ENCODE measurements around the gene ESPL1.

ESPL1 gene

DNA sequence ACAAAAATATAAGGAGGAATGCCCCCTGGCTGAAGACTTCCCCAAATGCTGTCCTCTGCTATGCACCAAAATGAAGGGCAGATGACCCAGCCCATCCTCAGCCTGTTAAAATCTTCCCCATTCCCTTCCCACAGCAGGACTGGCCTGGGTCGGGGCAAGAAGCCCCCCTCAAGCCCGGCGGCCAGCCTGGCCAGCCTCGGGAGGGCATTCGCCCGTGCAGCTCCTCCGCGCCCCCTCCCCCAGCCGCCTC is 36.5 kb upstream of the ESPL1 start:
- FAIRE-seq, result no peak
- no peak for DNase-seq (ENCODE audit: low spot score)

DNA sequence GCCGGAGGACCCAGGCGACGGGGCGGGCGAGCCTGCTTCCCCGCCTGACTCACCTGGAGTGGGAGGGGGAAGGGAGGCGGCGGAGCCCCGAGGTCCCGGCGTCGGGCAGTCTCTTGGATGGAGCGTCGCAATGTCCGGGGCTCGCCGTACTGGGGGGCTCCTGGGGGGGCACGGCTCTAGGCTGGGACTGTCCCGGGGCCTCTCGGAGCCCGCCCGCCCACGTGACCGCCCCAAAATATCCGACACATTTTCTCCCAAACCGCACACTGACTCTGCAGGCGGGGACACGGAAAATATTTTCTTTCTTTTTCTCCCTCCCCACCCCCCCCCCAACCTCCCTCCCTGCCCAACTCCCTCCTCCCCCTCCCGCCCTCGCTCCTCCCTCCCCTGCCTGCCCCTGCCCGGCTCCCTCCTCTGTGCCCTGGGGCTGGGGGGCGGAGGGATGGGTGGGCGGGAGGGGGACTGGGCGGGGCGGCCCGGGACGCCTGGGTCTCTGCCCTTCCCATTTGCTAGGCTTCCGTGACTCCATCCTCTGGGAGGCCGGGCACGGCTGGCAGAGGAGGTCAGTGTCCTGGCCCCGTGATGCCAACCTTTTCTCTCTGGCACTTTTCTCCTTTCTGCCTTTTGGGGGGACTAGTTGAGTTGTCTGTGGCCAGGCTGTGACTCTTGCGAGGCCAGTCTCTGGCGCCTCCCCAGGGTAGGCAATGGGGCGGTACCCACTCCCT is 36.0 kb upstream of the ESPL1 start, which contains the start of gene RARG:
RARG (minus strand) TSS at position 289 of the 725 bp plus-strand sequence. CDS start 4,664 bp downstream, outside the sequence.
- FAIRE-seq, result no peak

GRCh38 chr12:53232646-53233461 is 35.2 kb upstream of the ESPL1 start:
- DNase-seq (ENCODE audit: low spot score) (no peak), FAIRE-seq (no peak)

More for the DNA sequence above, 36.0 kb upstream of the ESPL1 start, which contains the start of gene RARG:
- peak; percentile 24 for DNase-seq (ENCODE audit: low spot score)

- DNase-seq (ENCODE audit: low spot score) (no peak), FAIRE-seq (no peak)
Observed at GRCh38 chr12:53233671-53234121, 34.4 kb upstream of the ESPL1 start.

DNA sequence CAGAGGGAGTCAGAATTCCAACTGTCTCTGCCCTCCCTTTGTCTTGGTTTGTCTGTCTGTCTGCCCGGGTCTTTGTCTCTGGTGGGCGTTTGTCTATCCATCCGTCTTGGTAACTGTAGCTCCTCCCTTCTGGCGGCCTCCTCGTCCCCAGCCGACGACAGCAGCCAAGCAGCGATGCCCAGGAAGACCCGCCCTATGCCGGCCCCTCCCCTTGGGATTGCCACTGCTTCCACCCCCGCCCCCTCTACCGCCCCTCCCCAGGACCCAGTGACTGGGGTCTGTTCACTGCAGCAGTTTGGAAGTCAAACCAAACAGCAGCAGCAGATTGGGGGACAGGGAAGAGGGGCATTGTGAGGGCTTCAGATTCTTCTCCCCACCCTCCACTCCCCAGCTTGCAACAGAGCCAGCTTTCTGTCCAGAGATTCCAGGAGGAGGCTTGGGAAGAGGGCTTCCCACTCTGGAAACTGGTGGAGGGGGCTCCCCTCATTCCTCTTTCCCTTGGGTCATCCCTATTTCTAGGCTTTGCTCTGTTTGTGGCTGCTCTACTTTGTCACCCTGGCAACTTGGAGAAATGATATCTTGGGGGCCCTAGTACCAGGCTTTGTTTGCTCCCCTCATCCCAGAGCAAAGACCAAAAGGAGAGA is 33.7 kb upstream of the ESPL1 start:
- FAIRE-seq, result no peak
- DNase-seq (ENCODE audit: low spot score), result no peak

GRCh38 chr12:53235164-53235563 is 32.9 kb upstream of the ESPL1 start:
- DNase-seq (ENCODE audit: low spot score) (no peak), FAIRE-seq (no peak)

- FAIRE-seq (no peak), DNase-seq (ENCODE audit: low spot score) (no peak)
Observed at GRCh38 chr12:53235742-53236442, 32.2 kb upstream of the ESPL1 start.

DNA sequence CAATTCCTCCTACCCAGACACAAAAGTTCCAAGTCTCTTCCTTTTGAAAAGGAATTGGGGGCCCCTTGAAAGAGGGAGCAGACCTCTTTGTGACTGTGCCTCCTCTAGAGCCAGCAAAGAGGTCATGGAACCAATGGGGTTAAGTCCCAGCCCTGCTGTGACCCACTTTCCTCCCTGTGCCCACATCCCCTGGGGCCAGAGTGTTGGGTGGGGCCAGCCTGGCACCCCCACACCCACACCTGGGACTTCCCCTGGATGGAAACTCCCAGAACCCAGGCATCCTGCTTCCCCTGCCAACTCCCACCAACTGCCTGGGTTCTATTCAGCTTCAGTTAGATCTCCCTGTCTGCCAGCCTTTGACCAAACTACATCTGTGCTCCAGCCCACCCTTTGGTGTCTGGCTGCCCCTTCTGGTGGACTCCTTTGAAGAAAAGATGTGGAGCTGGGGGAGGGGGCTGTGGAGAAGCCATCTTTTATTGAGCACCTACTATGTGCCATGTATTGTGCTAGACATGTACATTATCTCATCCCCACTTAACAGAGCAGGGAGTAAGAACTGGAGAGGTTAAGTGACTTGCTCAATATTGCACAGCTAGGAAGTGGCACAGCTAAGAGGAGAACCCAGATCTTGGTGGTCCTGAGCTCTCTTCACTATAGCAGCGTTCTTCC is 31.5 kb upstream of the ESPL1 start:
- FAIRE-seq (no peak), DNase-seq (ENCODE audit: low spot score) (no peak)

- no peak for FAIRE-seq
Observed at GRCh38 chr12:53239643-53240258, 28.3 kb upstream of the ESPL1 start.

GRCh38 chr12:53241623-53242412 is 26.3 kb upstream of the ESPL1 start:
- FAIRE-seq, result no peak
- no peak for DNase-seq (ENCODE audit: low spot score)

More at GRCh38 chr12:53239643-53240258, 28.3 kb upstream of the ESPL1 start:
- DNase-seq (ENCODE audit: low spot score), result no peak

DNA sequence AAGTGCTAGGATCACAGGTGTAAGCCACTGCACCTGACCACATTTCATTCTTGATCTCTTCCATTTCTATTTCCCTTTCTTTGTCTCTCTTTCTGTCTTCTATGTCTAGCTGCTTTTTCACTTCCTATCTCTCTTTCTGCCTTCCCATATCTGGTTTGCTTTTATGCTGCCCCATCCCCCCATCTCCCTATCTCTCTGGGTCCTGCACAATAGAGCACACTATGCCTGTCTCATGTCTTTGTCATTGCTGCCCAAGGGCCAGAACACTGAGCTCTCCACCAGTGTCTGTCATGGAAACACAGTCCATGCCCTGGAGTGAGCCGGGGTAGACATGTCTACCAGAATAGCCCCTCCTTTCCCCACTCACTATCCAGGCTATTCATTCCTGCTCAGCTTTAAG is 23.8 kb upstream of the ESPL1 start:
- no peak for FAIRE-seq
- no peak for DNase-seq (ENCODE audit: low spot score)

DNA sequence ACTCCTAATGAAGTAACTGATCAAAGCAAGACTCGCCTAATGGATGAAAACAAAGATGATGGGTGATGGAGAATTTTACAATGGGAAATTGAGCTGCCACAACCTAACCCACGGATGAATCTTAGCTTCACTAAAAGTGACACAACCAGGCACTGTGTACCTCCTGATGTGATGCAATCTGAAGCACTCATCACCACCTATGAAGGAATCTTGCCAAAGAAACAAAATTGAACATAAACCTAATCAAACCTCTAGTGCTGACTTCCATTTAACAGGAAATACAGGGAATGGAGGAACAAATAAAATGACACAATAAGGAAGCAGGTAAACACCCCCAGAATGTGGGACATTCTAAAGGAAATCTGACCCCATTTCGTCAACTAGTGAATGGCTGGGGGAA is 22.8 kb upstream of the ESPL1 start:
- FAIRE-seq (no peak), DNase-seq (ENCODE audit: low spot score) (no peak)

DNA sequence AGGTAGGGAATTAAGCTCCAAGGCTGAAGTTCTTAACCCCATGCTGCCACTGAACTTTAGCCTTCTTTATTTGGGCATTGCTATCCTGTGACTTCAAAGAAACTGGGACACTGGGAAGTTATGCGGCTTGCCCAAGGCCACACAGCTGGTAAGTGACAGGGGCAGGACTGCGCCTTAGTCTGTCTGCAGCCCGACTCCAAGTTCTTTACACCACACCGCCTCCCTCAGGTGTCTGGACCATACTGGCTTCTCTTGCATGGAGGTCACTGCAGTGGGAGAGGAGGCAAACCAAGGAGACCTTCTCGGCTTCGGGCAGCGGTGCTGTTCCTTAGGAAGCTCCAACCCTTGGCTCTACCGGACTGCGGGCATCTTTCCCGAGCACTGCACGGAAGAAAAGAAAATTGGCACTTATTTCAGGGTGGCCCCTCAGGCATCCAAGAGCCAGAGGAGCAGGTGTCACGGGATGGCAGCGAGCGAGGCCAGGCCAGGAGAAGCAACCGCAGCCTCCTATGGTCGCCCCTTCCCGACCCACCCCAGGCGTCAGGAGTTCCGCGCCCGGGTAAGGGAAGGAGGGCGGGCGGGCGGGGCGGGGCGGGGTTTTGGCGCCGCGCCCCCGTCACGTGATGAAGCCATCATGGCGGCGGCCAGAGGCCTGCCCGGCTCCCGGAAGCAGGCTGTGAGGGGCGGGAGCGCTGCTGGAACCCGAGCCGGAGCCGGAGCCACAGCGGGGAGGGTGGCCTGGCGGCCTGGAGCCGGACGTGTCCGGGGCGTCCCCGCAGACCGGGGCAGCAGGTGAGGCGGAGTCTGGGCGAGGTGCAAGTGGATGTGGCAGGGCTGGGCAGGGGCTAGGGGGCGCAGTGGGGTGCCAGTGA is 16.4 kb upstream of the ESPL1 start:
- FAIRE-seq (no peak), DNase-seq (ENCODE audit: low spot score) (peak; percentile 43)

- no peak for FAIRE-seq
Observed at GRCh38 chr12:53252349-53252916, 15.7 kb upstream of the ESPL1 start.

GRCh38 chr12:53253298-53253697 is 14.8 kb upstream of the ESPL1 start:
- FAIRE-seq (no peak), DNase-seq (ENCODE audit: low spot score) (no peak)

More at GRCh38 chr12:53252349-53252916, 15.7 kb upstream of the ESPL1 start:
- no peak for DNase-seq (ENCODE audit: low spot score)

- FAIRE-seq (no peak), DNase-seq (ENCODE audit: low spot score) (no peak)
Observed at GRCh38 chr12:53254816-53255545, 13.1 kb upstream of the ESPL1 start.

GRCh38 chr12:53255996-53256395 is 12.1 kb upstream of the ESPL1 start:
- DNase-seq (ENCODE audit: low spot score) (no peak), FAIRE-seq (no peak)
